HK-2 (cell line): ENCODE results near the gene CDC42EP1.
"Not testable (repeated sequence)": the region's sequence is repeated elsewhere in the genome, so short reads cannot be mapped to it uniquely, and the experiment has no call there.

Experiments
- DNase-seq: peaks from one replicate; pipeline ENCODE4 v3.0.0-alpha.2; 2018; ENCODE audit not compliant: unreplicated experiment

The CDC42EP1 gene

GRCh38 chr22:37559901-37560607 lies at the start of gene CDC42EP1:
TSS of gene CDC42EP1 (plus strand) at chr22:37560480. CDS start at chr22:37566350, 5,870 bp downstream.
- peak; percentile 53 for DNase-seq

- DNase-seq = no peak
Measured at GRCh38 chr22:37511395-37512104, 48.7 kb upstream of the CDC42EP1 start.

GRCh38 chr22:37514526-37515051 lies 45.7 kb upstream of the CDC42EP1 start:
- DNase-seq = no peak

- no peak for DNase-seq
Measured at GRCh38 chr22:37515901-37516300, 44.4 kb upstream of the CDC42EP1 start.

GRCh38 chr22:37516456-37516855 lies 43.8 kb upstream of the CDC42EP1 start:
- DNase-seq = no peak

- no peak for DNase-seq
Measured at GRCh38 chr22:37517826-37518450, 42.3 kb upstream of the CDC42EP1 start.

GRCh38 chr22:37518509-37519267 lies 41.6 kb upstream of the CDC42EP1 start:
- no peak for DNase-seq

GRCh38 chr22:37519268-37520195 lies 40.7 kb upstream of the CDC42EP1 start, which contains the start of gene CARD10:
TSS of gene CARD10 (minus strand) at chr22:37519415. CDS start at chr22:37519200, 215 bp downstream.
- peak; percentile 52 for DNase-seq

- DNase-seq = no peak
Measured at GRCh38 chr22:37520776-37521191, 39.5 kb upstream of the CDC42EP1 start.

- DNase-seq = no peak
Measured at GRCh38 chr22:37521236-37521739, 39.0 kb upstream of the CDC42EP1 start.

GRCh38 chr22:37522482-37522881 lies 37.8 kb upstream of the CDC42EP1 start:
- DNase-seq = no peak

- peak; percentile 74 for DNase-seq
Measured at GRCh38 chr22:37525073-37525745, 35.1 kb upstream of the CDC42EP1 start.

- no peak for DNase-seq
Measured at GRCh38 chr22:37525746-37526350, 34.4 kb upstream of the CDC42EP1 start.

- no peak for DNase-seq
Measured at GRCh38 chr22:37526376-37526775, 33.9 kb upstream of the CDC42EP1 start.

GRCh38 chr22:37527081-37527752 lies 33.1 kb upstream of the CDC42EP1 start:
- DNase-seq = not testable (repeated sequence)

- not testable (repeated sequence) for DNase-seq
Measured at GRCh38 chr22:37527952-37528351, 32.3 kb upstream of the CDC42EP1 start.

GRCh38 chr22:37529652-37530345 lies 30.5 kb upstream of the CDC42EP1 start:
- no peak for DNase-seq

- DNase-seq = no peak
Measured at GRCh38 chr22:37533995-37534394, 26.3 kb upstream of the CDC42EP1 start.
